Measurements from ENCODE around the gene ULK1. TPM values are rescaled to one million over a fixed set of nuclear protein-coding genes. Genes with fewer than 3 reads are reported as not detected.

ULK1 gene
- total RNA-seq, 1 experiment from 2014 or later = 67.8 TPM

GRCh38 chr12:131933387-131933786 lies 39.0 kb downstream of the ULK1 start:
- CTCF ChIA-PET = no interaction called here
- POLR2A ChIA-PET = no interaction called here
- DNase-seq (ENCODE audit: low spot score) = no peak

GRCh38 chr12:131934535-131934934 lies 40.1 kb downstream of the ULK1 start:
- no peak for ATAC-seq
- Mint-ChIP-seq H3K4me3 (no peak overlapping the region), H3K36me3 (peaks cover 65% of the 10 kb centered on the region), H3K27me3 (ENCODE audit: low read depth) (no peaks in the 10 kb centered on the region), H3K27ac (no peak overlapping the region), H3K4me1 (peaks cover 5% of the 10 kb centered on the region), H3K9me3 (no peaks in the 10 kb centered on the region)
- no peak for DNase-seq (ENCODE audit: low spot score)
- CTCF ChIA-PET = no interaction called here
- POLR2A ChIA-PET = no interaction called here
- no peak for TF ChIP-seq ZSCAN18 (CRISPR knock-in tag; IDR thresholded peaks at IDR 0.05)
- TF ChIP-seq FOXP4 (CRISPR knock-in tag; IDR thresholded peaks at IDR 0.05) = no peak
- no peak for TF ChIP-seq ARID4B (CRISPR knock-in tag; IDR thresholded peaks at IDR 0.05; ENCODE audit: borderline replicate concordance)
- TF ChIP-seq SP1 (CRISPR knock-in tag; conservative IDR thresholded peaks at IDR 0.05) = no peak
- TF ChIP-seq PRDM15 (CRISPR knock-in tag; IDR thresholded peaks at IDR 0.05) = no peak
- no peak for TF ChIP-seq NFATC4 (CRISPR knock-in tag; IDR thresholded peaks at IDR 0.05)
- TF ChIP-seq KAT7 (CRISPR knock-in tag; IDR thresholded peaks at IDR 0.05; ENCODE audit: borderline replicate concordance) = no peak
- no peak for TF ChIP-seq NR1H2 (CRISPR knock-in tag; IDR thresholded peaks at IDR 0.05)
- no peak for TF ChIP-seq ERG (CRISPR knock-in tag; IDR thresholded peaks at IDR 0.05)
- TF ChIP-seq ZBTB43 (CRISPR knock-in tag; IDR thresholded peaks at IDR 0.05) = no peak
- TF ChIP-seq EMX1 (CRISPR knock-in tag; IDR thresholded peaks at IDR 0.05) = no peak
- no peak for TF ChIP-seq GTF2I (CRISPR knock-in tag; conservative IDR thresholded peaks at IDR 0.05)
- no peak for TF ChIP-seq ATF3 (CRISPR knock-in tag; conservative IDR thresholded peaks at IDR 0.05)

More at GRCh38 chr12:131933387-131933786, 39.0 kb downstream of the ULK1 start:
- H3K27ac Mint-ChIP-seq = no peak overlapping the region
- H3K27me3 Mint-ChIP-seq (ENCODE audit: low read depth) = no peaks in the 10 kb centered on the region
- no peak for ATAC-seq
- TF ChIP-seq ZMAT4 (CRISPR knock-in tag; IDR thresholded peaks at IDR 0.05) (no peak), NR1H2 (CRISPR knock-in tag; IDR thresholded peaks at IDR 0.05) (no peak)
- H3K4me1 Mint-ChIP-seq = peaks cover 5% of the 10 kb centered on the region
- H3K9me3 Mint-ChIP-seq = no peaks in the 10 kb centered on the region
- no peak overlapping the region for H3K4me3 Mint-ChIP-seq
- peaks cover 57% of the 10 kb centered on the region for H3K36me3 Mint-ChIP-seq
